Glomerular visceral epithelial cell (primary cell): ENCODE results near the gene LOX.
"Not testable (repeated sequence)": the region's sequence is repeated elsewhere in the genome, so short reads cannot be mapped to it uniquely, and the experiment has no call there.

Experiments
- DNase-seq: peaks from one replicate; pipeline ENCODE4 v3.0.0-alpha.2; 2016; ENCODE audit errors: extremely low spot score

Gene LOX

GRCh38 chr5:122097391-122097790 is 19.3 kb upstream of the LOX start:
- DNase-seq = no peak

- DNase-seq = no peak
Observed at GRCh38 chr5:122095158-122095557, 17.1 kb upstream of the LOX start.

GRCh38 chr5:122094251-122094650 is 16.2 kb upstream of the LOX start:
- DNase-seq = not testable (repeated sequence)

GRCh38 chr5:122093415-122094180 is 15.5 kb upstream of the LOX start:
- no peak for DNase-seq

GRCh38 chr5:122091936-122092600 is 14.0 kb upstream of the LOX start:
- peak; percentile 51 for DNase-seq

GRCh38 chr5:122089096-122090013 is 11.3 kb upstream of the LOX start:
- no peak for DNase-seq

- no peak for DNase-seq
Observed at GRCh38 chr5:122085041-122085440, 7.0 kb upstream of the LOX start.

GRCh38 chr5:122083535-122083934 is 5.5 kb upstream of the LOX start:
- no peak for DNase-seq

GRCh38 chr5:122081541-122081940 is 3.5 kb upstream of the LOX start:
- no peak for DNase-seq

GRCh38 chr5:122077366-122078115 is 518 bp downstream of the LOX start:
- DNase-seq = peak; percentile 50

GRCh38 chr5:122076669-122077365 is 1.2 kb downstream of the LOX start:
- DNase-seq = peak; percentile 84

GRCh38 chr5:122076050-122076461 is 2.0 kb downstream of the LOX start:
- peak; percentile 9 for DNase-seq

- DNase-seq = no peak
Observed at GRCh38 chr5:122073864-122074263, 4.2 kb downstream of the LOX start.

GRCh38 chr5:122073018-122073417 is 5.0 kb downstream of the LOX start:
- no peak for DNase-seq

GRCh38 chr5:122067390-122067789 is 10.7 kb downstream of the LOX start:
- no peak for DNase-seq

GRCh38 chr5:122064992-122065391 is 13.1 kb downstream of the LOX start:
- no peak for DNase-seq

GRCh38 chr5:122063836-122064235 is 14.2 kb downstream of the LOX start:
- DNase-seq = peak; percentile 10

GRCh38 chr5:122062205-122062604 is 15.9 kb downstream of the LOX start:
- peak; percentile 11 for DNase-seq

- no peak for DNase-seq
Observed at GRCh38 chr5:122056913-122057312, 21.1 kb downstream of the LOX start.

- DNase-seq = no peak
Observed at GRCh38 chr5:122054266-122054665, 23.8 kb downstream of the LOX start.
